K562 (cell line): ENCODE data around the gene ATRIP. TPM values are rescaled to one million over a fixed set of nuclear protein-coding genes. Genes with fewer than 3 reads are reported as not detected.

Source experiments
- ATAC-seq: fragments of 200-7000 bp; cut with Tn5 transposase; 3 replicates; pipeline ENCODE4 v1.9.1; 2020; ENCODE audit warnings: moderate library complexity
- BruUV-seq: library from RNA; stranded (reverse); fragments of 400-500 nt; replicated peaks from 2 replicates; lab custom pipeline; 2021; lab: Mats Ljungman, UMichigan
- CTCF ChIA-PET: fragments of 300-600 bp; formaldehyde crosslinking; extraction: SDS; loops from one replicate; lab custom pipeline; 2021; ENCODE audit warnings: low intra/inter-chr PET ratio; lab: Yijun Ruan, JAX
- POLR2A ChIA-PET: fragments of 300-600, 350-650 bp; sonication (Branson Sonifier 250); formaldehyde crosslinking; extraction: SDS; loops from one replicate; lab custom pipeline; 2021; ENCODE audit warnings: antibody characterized with exemption, inconsistent platforms; lab: Yijun Ruan, JAX
- DNase-seq, 4 experiments: peaks; one replicate each; pipeline versions ENCODE4 v3.0.0 to v3.0.0-alpha.2; 2011 to 2018; ENCODE audit warnings: low spot score in 3 of 4, mixed read lengths in 3 of 4; ENCODE audit errors: extremely low read depth in 1 of 4
- FAIRE-seq: peaks from 2 replicates; lab custom pipeline; 2011; peaks lifted over from hg19 to GRCh38; lab: Jason Lieb, UNC
- H2AFZ ChIP-seq: 2 replicates; pipeline ENCODE4 v1.6.0; 2011; ENCODE audit warnings: low read depth, low read length, control low read depth, inconsistent platforms
- H3K27ac ChIP-seq: fragments of 200-600 bp; 3 replicates; pipeline ENCODE4 v1.8.0; 2011; ENCODE audit warnings: low read depth, mild to moderate bottlenecking, control low read depth, inconsistent platforms, low read length, moderate library complexity, mixed read lengths; ENCODE audit errors: extremely low read depth
- H3K27me3 ChIP-seq, 2 experiments: fragments of 300-600 bp in 1 of 2; 2 replicates in 1 of 2; 3 replicates in 1 of 2; pipeline versions ENCODE4 v1.6.0 to v1.8.0; 2011; ENCODE audit warnings: inconsistent platforms in 2 of 2, low read length in 2 of 2, mild to moderate bottlenecking in 1 of 2, mixed read lengths in 1 of 2, moderate library complexity in 1 of 2; ENCODE audit not compliant: control insufficient read depth in 2 of 2, insufficient read depth in 2 of 2
- H3K36me3 ChIP-seq: fragments of 300-600 bp; 3 replicates; pipeline ENCODE4 v1.8.0; 2011; ENCODE audit warnings: mild to moderate bottlenecking, low read length, inconsistent platforms; ENCODE audit not compliant: control insufficient read depth, insufficient read depth
- H3K4me1 ChIP-seq, 2 experiments: fragments of 200-600 bp in 1 of 2; replicated peaks in 1 of 2; 2 replicates in 1 of 2; 3 replicates in 1 of 2; pipeline versions ENCODE4 v1.5.1 to v1.8.0; 2011; ENCODE audit warnings: inconsistent platforms in 2 of 2, low read length in 2 of 2, mild to moderate bottlenecking in 1 of 2, mixed read lengths in 1 of 2, moderate library complexity in 1 of 2; ENCODE audit not compliant: control insufficient read depth in 2 of 2, insufficient read depth in 2 of 2
- H3K4me2 ChIP-seq: 2 replicates; pipeline ENCODE4 v1.6.1; 2011; ENCODE audit warnings: low read length, control low read depth, inconsistent platforms, mixed read lengths; ENCODE audit not compliant: insufficient read depth
- H3K4me3 ChIP-seq: fragments of 200-600 bp; sonication (generic), shearing (Covaris generic); 2 replicates; pipeline ENCODE4 v1.5.1; 2016; ENCODE audit warnings: control low read depth, inconsistent platforms
- H3K79me2 ChIP-seq: fragments of 200-600 bp; 3 replicates; pipeline ENCODE4 v1.8.0; 2011; ENCODE audit warnings: low read length, inconsistent platforms; ENCODE audit not compliant: control insufficient read depth, insufficient read depth
- H3K9ac ChIP-seq, 2 experiments: 2 replicates each; pipeline versions ENCODE4 v1.6.0 to v1.6.1; 2011; ENCODE audit warnings: low read depth in 2 of 2, low read length in 2 of 2, control low read depth in 1 of 2, inconsistent platforms in 1 of 2, mild to moderate bottlenecking in 1 of 2, mixed read lengths in 1 of 2; ENCODE audit not compliant: insufficient read depth in 1 of 2
- H3K9me1 ChIP-seq: one replicate; pipeline ENCODE4 v1.6.0; 2011; ENCODE audit warnings: inconsistent platforms, mild to moderate bottlenecking, low read length, moderate library complexity; ENCODE audit not compliant: control insufficient read depth, insufficient read depth
- H3K9me3 ChIP-seq: replicated peaks from 2 replicates; pipeline ENCODE4 v1.5.1; 2011; ENCODE audit warnings: low read depth, low read length, inconsistent platforms; ENCODE audit not compliant: control insufficient read depth, insufficient read depth
- H4K20me1 ChIP-seq: replicated peaks from 2 replicates; pipeline ENCODE4 v1.6.1; 2011; ENCODE audit warnings: low read length, inconsistent platforms, mixed read lengths; ENCODE audit not compliant: control insufficient read depth, insufficient read depth
- CHD7 ChIP-seq: fragments of 200-600 bp; sonication (generic); IDR thresholded peaks from one replicate; pipeline ENCODE4 v1.6.1; 2012; ENCODE audit warnings: mild to moderate bottlenecking, low read depth, low read length, inconsistent platforms
- RBM14 ChIP-seq: fragments of 200-400 bp; formaldehyde crosslinking; IDR thresholded peaks from 2 replicates; pipeline ENCODE4 v1.6.1; 2018; ENCODE audit warnings: low read depth, mild to moderate bottlenecking, low read length, moderate library complexity, borderline replicate concordance; ENCODE audit not compliant: insufficient read depth
- WGBS: fragments of 100-300 bp; shearing (Covaris generic); methylation state at CpG from one replicate; pipeline ENCODE4 v1.1.6; 2016; ENCODE audit warnings: low coverage, mixed read lengths; ENCODE audit not compliant: insufficient coverage; ENCODE audit errors: missing lambda C conversion rate; 5-methylcytosine and 5-hydroxymethylcytosine counted together
- in situ Hi-C: fragments of 300-500 bp; cut with MboI; formaldehyde crosslinking; loops from 4 replicates; pipeline ENCODE4 v1.15.0; 2018; ENCODE audit warnings: inconsistent platforms, mixed read lengths
- intact Hi-C: fragments of 100-400 bp; cut with micrococcal nuclease; formaldehyde crosslinking; loops from 2 replicates; pipeline ENCODE4 v1.14.2; 2022
- polyA plus RNA-seq, 8 experiments: library from polyadenylated mRNA; depleted of rRNA in 4 of 8; stranded (reverse) in 5 of 8; unstranded in 3 of 8; fragments of >200 nt; fragmentation: Nextera tagmentation in 2 of 8; fragmentation: Illumina TruSeq in 1 of 8; extraction: Ambion mirVana in 2 of 8; extraction: Trizol in 1 of 8; gene quantifications; 2 replicates each; pipeline versions ENCODE4 v1.2.1 to v1.2.3, GENCODE V29; 2011 to 2014; ENCODE audit warnings: inconsistent platforms in 1 of 8, missing spikeins in 1 of 8
- total RNA-seq, 7 experiments: library from RNA; depleted of rRNA in 6 of 7; stranded (reverse); fragments of >200 nt in 6 of 7; fragmentation: Illumina TruSeq in 2 of 7; extraction: Trizol in 2 of 7; gene quantifications; 2 replicates each; pipeline versions ENCODE4 v1.2.1 to v1.2.3, GENCODE V29; 2011 to 2021; ENCODE audit warnings: low replicate concordance in 1 of 7
- TF ChIP-seq, protein P1 (sequence below): sonication (generic); formaldehyde crosslinking; IDR thresholded peaks from 2 replicates; pipeline ENCODE4 v1.8.0; 2022; ENCODE audit warnings: mild to moderate bottlenecking, missing genetic modification reagents, borderline replicate concordance
- TF ChIP-seq, protein P2 (sequence below): fragments of 250-450 bp; sonication (Bioruptor Pico); IDR thresholded peaks from 2 replicates; pipeline ENCODE4 v1.5.1; 2021; ENCODE audit warnings: mild to moderate bottlenecking

The ATRIP gene
- total and polyA plus RNA-seq, 9 of the 15 experiments (the other 6 are each of a cell fraction or from before 2014, with no cell fraction given) = 1.7 to 15.7 (median 10.5) TPM

- H3K4me3 ChIP-seq = no peak overlapping the region
- FAIRE-seq = no peak
- no peaks in the 10 kb centered on the region for H3K27me3 ChIP-seq
- in situ Hi-C loops (loop anchor here (10.0 kb wide), 2 partner anchors 199 to 239 kb away; no protein-coding TSS in a partner anchor), intact Hi-C loops (no loop called here)
- H4K20me1 ChIP-seq = no peaks in the 10 kb centered on the region
- 91% methylated on average over 11 of the region's 12 CpGs for WGBS
- POLR2A ChIA-PET = no interaction called here
- H3K36me3 ChIP-seq = peaks cover 32% of the 10 kb centered on the region; the same call in 2 of the 3 replicates
- DNase-seq = no peak
- peaks cover 14 to 25% of the 10 kb centered on the region in 2 experiments; a peak in 4 of 5 replicates for H3K4me1 ChIP-seq
- H3K27ac ChIP-seq = no peak overlapping the region
- H2AFZ ChIP-seq = no peak overlapping the region
- no peaks in the 10 kb centered on the region for H3K9me3 ChIP-seq
- 0 out of 4 replicates have a peak overlapping the region, but pooled peaks of 1 of the 2 experiments have one; percentile 29 for H3K9ac ChIP-seq
- BruUV-seq = no TSS peak
- peaks cover 2% of the 10 kb centered on the region; the same call in 2 of the 3 replicates for H3K79me2 ChIP-seq
- ATAC-seq = no peak
- CTCF ChIA-PET = interaction anchor here (1.7 to 4.6 kb wide), 3 partner anchors 33 to 239 kb away, joined by 5 to 59 read pairs (median 10); no protein-coding TSS in a partner anchor
- no peak overlapping the region for H3K4me2 ChIP-seq
- H3K9me1 ChIP-seq = no peaks in the 10 kb centered on the region
- TF ChIP-seq, protein P1, sequence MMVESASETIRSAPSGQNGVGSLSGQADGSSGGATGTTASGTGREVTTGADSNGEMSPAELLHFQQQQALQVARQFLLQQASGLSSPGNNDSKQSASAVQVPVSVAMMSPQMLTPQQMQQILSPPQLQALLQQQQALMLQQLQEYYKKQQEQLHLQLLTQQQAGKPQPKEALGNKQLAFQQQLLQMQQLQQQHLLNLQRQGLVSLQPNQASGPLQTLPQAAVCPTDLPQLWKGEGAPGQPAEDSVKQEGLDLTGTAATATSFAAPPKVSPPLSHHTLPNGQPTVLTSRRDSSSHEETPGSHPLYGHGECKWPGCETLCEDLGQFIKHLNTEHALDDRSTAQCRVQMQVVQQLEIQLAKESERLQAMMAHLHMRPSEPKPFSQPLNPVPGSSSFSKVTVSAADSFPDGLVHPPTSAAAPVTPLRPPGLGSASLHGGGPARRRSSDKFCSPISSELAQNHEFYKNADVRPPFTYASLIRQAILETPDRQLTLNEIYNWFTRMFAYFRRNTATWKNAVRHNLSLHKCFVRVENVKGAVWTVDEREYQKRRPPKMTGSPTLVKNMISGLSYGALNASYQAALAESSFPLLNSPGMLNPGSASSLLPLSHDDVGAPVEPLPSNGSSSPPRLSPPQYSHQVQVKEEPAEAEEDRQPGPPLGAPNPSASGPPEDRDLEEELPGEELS (CRISPR knock-in tag) = no peak
- TF ChIP-seq CHD7 (no peak), RBM14 (no peak)
- TF ChIP-seq, protein P2, sequence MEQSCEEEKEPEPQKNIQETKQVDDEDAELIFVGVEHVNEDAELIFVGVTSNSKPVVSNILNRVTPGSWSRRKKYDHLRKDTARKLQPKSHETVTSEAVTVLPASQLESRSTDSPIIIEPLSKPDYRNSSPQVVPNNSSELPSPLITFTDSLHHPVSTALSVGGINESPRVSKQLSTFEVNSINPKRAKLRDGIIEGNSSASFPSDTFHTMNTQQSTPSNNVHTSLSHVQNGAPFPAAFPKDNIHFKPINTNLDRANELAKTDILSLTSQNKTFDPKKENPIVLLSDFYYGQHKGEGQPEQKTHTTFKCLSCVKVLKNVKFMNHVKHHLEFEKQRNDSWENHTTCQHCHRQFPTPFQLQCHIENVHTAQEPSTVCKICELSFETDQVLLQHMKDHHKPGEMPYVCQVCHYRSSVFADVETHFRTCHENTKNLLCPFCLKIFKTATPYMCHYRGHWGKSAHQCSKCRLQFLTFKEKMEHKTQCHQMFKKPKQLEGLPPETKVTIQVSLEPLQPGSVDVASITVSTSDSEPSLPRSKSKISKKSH (CRISPR knock-in tag) = no peak
These were observed 12.9 kb upstream of the ATRIP start for GRCh38 chr3:48433472-48434118.
